ENCODE results near the gene PARVA. TPM values are rescaled to one million over a fixed set of nuclear protein-coding genes. Genes with fewer than 3 reads are reported as not detected.

Gene PARVA
- total and polyA plus RNA-seq, 2 donors from 2014 or later, result 25.1 to 80.3 TPM

DNA sequence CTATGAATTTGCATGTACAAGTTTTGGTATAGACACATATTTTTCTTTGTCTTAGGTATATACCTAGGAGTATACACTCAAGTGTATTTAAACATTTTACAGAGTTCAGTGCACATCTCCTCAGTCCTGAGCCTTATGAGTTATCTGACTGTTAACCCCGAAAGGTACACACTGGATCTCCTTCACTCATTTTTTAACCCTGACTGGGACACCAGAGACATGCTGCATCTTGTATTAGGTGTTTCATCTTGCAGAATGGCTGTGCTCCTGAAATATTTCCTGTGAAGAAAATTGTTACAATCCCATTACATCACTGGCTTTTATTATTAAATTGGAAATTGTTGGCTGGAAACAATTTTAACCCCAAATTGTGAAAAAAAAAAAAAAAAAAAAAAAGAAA lies 15.3 kb downstream of the PARVA start:
- no peaks in the 10 kb centered on the region for H3K9me3 ChIP-seq (ENCODE audit: control insufficient read depth in 2 of 3, insufficient read depth in 1 of 3, low read length in 3 of 3)
- no peaks in the 10 kb centered on the region for H3K27me3 ChIP-seq (ENCODE audit: control insufficient read depth, insufficient read depth, low read length)
- DNase-seq (no peak), FAIRE-seq (no peak)
- intact Hi-C loops (cut with DNase I), result no loop called here
- H3K9ac ChIP-seq (ENCODE audit: low read length in 3 of 3), result no peak overlapping the region
- peaks cover 0 to 15% (median 2%) of the 10 kb centered on the region in 3 donors for H3K4me1 ChIP-seq (ENCODE audit: control insufficient read depth in 2 of 3, insufficient read depth in 2 of 3, low read depth in 1 of 3, low read length in 3 of 3)
- H3K27ac ChIP-seq (ENCODE audit: low read depth in 2 of 2, low read length in 2 of 2), result no peak overlapping the region
- H3K36me3 ChIP-seq (ENCODE audit: control insufficient read depth in 2 of 3, insufficient read depth in 3 of 3, low read length in 3 of 3), result no peaks in the 10 kb centered on the region
- no peak overlapping the region for H3K4me3 ChIP-seq (ENCODE audit: low read length in 3 of 3)
- TF ChIP-seq, protein P1, sequence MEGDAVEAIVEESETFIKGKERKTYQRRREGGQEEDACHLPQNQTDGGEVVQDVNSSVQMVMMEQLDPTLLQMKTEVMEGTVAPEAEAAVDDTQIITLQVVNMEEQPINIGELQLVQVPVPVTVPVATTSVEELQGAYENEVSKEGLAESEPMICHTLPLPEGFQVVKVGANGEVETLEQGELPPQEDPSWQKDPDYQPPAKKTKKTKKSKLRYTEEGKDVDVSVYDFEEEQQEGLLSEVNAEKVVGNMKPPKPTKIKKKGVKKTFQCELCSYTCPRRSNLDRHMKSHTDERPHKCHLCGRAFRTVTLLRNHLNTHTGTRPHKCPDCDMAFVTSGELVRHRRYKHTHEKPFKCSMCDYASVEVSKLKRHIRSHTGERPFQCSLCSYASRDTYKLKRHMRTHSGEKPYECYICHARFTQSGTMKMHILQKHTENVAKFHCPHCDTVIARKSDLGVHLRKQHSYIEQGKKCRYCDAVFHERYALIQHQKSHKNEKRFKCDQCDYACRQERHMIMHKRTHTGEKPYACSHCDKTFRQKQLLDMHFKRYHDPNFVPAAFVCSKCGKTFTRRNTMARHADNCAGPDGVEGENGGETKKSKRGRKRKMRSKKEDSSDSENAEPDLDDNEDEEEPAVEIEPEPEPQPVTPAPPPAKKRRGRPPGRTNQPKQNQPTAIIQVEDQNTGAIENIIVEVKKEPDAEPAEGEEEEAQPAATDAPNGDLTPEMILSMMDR (IDR thresholded peaks at IDR 0.05; ENCODE audit: borderline replicate concordance, extremely low read depth, insufficient read depth), result no peak

- TF ChIP-seq, protein P1 (IDR thresholded peaks at IDR 0.05; ENCODE audit: borderline replicate concordance, extremely low read depth, insufficient read depth), result no peak
- DNase-seq (no peak), FAIRE-seq (no peak)
- H3K9me3 ChIP-seq (ENCODE audit: control insufficient read depth in 2 of 3, insufficient read depth in 1 of 3, low read length in 3 of 3), result no peaks in the 10 kb centered on the region
- no peaks in the 10 kb centered on the region for H3K36me3 ChIP-seq (ENCODE audit: control insufficient read depth in 2 of 3, insufficient read depth in 3 of 3, low read length in 3 of 3)
- H3K4me1 ChIP-seq (ENCODE audit: control insufficient read depth in 2 of 3, insufficient read depth in 2 of 3, low read depth in 1 of 3, low read length in 3 of 3), result peaks cover 0 to 12% (median 4%) of the 10 kb centered on the region in 3 donors
- intact Hi-C loops (cut with DNase I), result no loop called here
- H3K4me3 ChIP-seq (ENCODE audit: low read length in 3 of 3), result no peak overlapping the region
- no peaks in the 10 kb centered on the region for H3K27me3 ChIP-seq (ENCODE audit: control insufficient read depth, insufficient read depth, low read length)
- no peak overlapping the region for H3K27ac ChIP-seq (ENCODE audit: low read depth in 2 of 2, low read length in 2 of 2)
- no peak overlapping the region for H3K9ac ChIP-seq (ENCODE audit: low read length in 3 of 3)
Observed at GRCh38 chr11:12393691-12394090, 16.3 kb downstream of the PARVA start.

DNA sequence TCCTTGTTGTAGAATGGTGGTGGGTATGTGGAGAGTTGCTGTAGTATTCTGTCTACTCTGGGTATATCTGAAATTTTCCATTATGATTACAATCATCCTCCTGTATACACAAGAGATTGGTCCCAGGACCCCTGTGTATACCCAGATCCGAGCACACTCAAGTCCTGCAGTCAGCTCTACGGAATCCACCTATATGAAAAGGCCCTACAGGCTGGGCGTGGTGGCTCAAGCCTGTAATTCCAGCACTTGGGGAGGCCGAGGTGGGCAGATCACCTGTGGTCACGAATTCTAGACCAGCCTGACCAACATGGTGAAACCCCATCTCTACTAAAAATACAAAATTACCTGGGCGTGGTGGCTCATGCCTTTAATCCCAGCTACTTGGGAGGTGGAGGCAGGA lies 17.2 kb downstream of the PARVA start:
- Histone ChIP-seq H3K27me3 (ENCODE audit: control insufficient read depth, insufficient read depth, low read length) (no peaks in the 10 kb centered on the region), H3K27ac (ENCODE audit: low read depth in 2 of 2, low read length in 2 of 2) (no peak overlapping the region), H3K4me3 (ENCODE audit: low read length in 3 of 3) (no peak overlapping the region), H3K9me3 (ENCODE audit: control insufficient read depth in 2 of 3, insufficient read depth in 1 of 3, low read length in 3 of 3) (no peaks in the 10 kb centered on the region), H3K36me3 (ENCODE audit: control insufficient read depth in 2 of 3, insufficient read depth in 3 of 3, low read length in 3 of 3) (no peaks in the 10 kb centered on the region), H3K9ac (ENCODE audit: low read length in 3 of 3) (no peak overlapping the region), H3K4me1 (ENCODE audit: control insufficient read depth in 2 of 3, insufficient read depth in 2 of 3, low read depth in 1 of 3, low read length in 3 of 3) (peaks cover 0 to 10% (median 5%) of the 10 kb centered on the region in 3 donors)
- DNase-seq (no peak), FAIRE-seq (no peak)
- TF ChIP-seq, protein P1 (IDR thresholded peaks at IDR 0.05; ENCODE audit: borderline replicate concordance, extremely low read depth, insufficient read depth), result no peak
- intact Hi-C loops (cut with DNase I), result no loop called here

DNA sequence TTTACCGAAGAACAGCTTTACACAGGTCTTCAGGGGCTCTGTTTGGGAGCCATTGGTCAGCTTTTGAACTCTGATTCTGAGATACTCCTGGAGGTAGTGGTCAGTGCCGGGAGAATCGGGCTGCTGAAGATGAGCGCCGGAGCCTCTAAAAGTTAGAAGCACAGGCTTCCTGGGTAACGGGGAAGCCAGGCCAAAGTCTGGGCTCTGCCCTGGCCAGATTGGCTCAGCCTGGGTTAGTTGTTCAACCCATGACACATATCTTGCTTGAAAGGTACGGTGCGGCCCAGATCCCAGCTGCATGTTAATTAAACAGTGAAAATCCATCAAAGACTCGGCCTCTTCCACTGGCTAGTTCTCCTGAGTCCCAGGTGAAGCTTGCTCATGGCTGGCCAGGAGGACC lies 18.0 kb downstream of the PARVA start:
- no peak overlapping the region for H3K27ac ChIP-seq (ENCODE audit: low read depth in 2 of 2, low read length in 2 of 2)
- H3K9me3 ChIP-seq (ENCODE audit: control insufficient read depth in 2 of 3, insufficient read depth in 1 of 3, low read length in 3 of 3), result no peaks in the 10 kb centered on the region
- TF ChIP-seq, protein P1 (IDR thresholded peaks at IDR 0.05; ENCODE audit: borderline replicate concordance, extremely low read depth, insufficient read depth), result no peak
- no peaks in the 10 kb centered on the region for H3K27me3 ChIP-seq (ENCODE audit: control insufficient read depth, insufficient read depth, low read length)
- peaks cover 0 to 7% (median 5%) of the 10 kb centered on the region in 3 donors for H3K4me1 ChIP-seq (ENCODE audit: control insufficient read depth in 2 of 3, insufficient read depth in 2 of 3, low read depth in 1 of 3, low read length in 3 of 3)
- H3K9ac ChIP-seq (ENCODE audit: low read length in 3 of 3), result no peak overlapping the region
- DNase-seq, result no peak
- no peaks in the 10 kb centered on the region for H3K36me3 ChIP-seq (ENCODE audit: control insufficient read depth in 2 of 3, insufficient read depth in 3 of 3, low read length in 3 of 3)
- no peak for FAIRE-seq
- intact Hi-C loops (cut with DNase I), result no loop called here
- H3K4me3 ChIP-seq (ENCODE audit: low read length in 3 of 3), result peak overlapping the region in 1 of 3 donors; percentile 10

Data from kidney (tissue), 14 donors.